22Rv1 (cell line): ENCODE data around the gene BICC1.

ENCODE experiments used
- CTCF ChIP-seq: fragments of 450-650 bp; IDR thresholded peaks from 2 replicates; pipeline ENCODE4 v1.5.1; 2017; ENCODE audit warnings: mild to moderate bottlenecking
- ZFX ChIP-seq: fragments of 450-650 bp; IDR thresholded peaks from 2 replicates; pipeline ENCODE4 v1.6.1; 2017; ENCODE audit warnings: antibody characterized with exemption, borderline replicate concordance

DNA sequence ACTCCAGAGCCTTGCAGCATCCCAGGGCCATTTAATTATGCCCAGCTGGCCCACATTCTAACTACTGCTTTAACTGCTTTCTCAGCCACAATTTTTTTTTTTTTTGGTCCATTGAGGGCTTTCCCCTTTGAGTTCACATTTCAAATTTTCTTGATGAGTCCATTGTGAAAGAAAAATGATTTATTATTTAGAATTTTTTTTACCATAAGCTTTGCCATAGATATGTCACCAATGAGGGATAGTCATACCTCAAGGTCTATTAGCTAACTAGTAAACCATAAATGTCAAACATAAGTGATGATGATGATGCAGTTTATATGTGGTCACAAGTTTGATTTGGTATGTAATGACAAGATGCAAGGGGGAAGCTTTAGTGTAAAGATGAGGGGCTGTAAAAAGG lies 282.9 kb downstream of the BICC1 start:
- no peak for TF ChIP-seq CTCF
- TF ChIP-seq ZFX = no peak
